H9 (cell line): ENCODE data around the gene WHRN. TPM values are rescaled to one million over a fixed set of nuclear protein-coding genes. Genes with fewer than 3 reads are reported as not detected.

Experiments
- DNase-seq: peaks from one replicate; pipeline ENCODE4 v3.0.0-alpha.2; 2017
- H2AFZ ChIP-seq: one replicate; pipeline ENCODE4 v1.6.1; 2013; ENCODE audit warnings: mild to moderate bottlenecking, low read length, control low read depth, moderate library complexity
- H2AK5ac ChIP-seq: 2 replicates; pipeline ENCODE4 v1.6.1; 2013; ENCODE audit warnings: low read length, control low read depth, mixed read lengths; ENCODE audit not compliant: insufficient read length
- H2BK120ac ChIP-seq: one replicate; pipeline ENCODE4 v1.6.1; 2013; ENCODE audit warnings: low read depth, mild to moderate bottlenecking, low read length, control low read depth, inconsistent platforms; ENCODE audit not compliant: poor library complexity, severe bottlenecking
- H2BK12ac ChIP-seq: 2 replicates; pipeline ENCODE4 v1.6.1; 2013; ENCODE audit warnings: low read length, control low read depth, mixed read lengths, low read depth; ENCODE audit not compliant: insufficient read length
- H2BK15ac ChIP-seq: 2 replicates; pipeline ENCODE4 v1.6.1; 2013; ENCODE audit warnings: low read depth, low read length, control low read depth
- H2BK20ac ChIP-seq: one replicate; pipeline ENCODE4 v1.6.1; 2013; ENCODE audit warnings: low read depth, mild to moderate bottlenecking, low read length, control low read depth, inconsistent platforms; ENCODE audit not compliant: poor library complexity, severe bottlenecking
- H2BK5ac ChIP-seq: 2 replicates; pipeline ENCODE4 v1.6.1; 2013; ENCODE audit warnings: low read length, control low read depth, mixed read lengths; ENCODE audit not compliant: insufficient read length
- H3K14ac ChIP-seq: 2 replicates; pipeline ENCODE4 v1.6.1; 2013; ENCODE audit warnings: low read length, control low read depth; ENCODE audit not compliant: insufficient read depth
- H3K18ac ChIP-seq: 2 replicates; pipeline ENCODE4 v1.6.1; 2013; ENCODE audit warnings: low read depth, mild to moderate bottlenecking, mixed read lengths, low read length, control low read depth; ENCODE audit not compliant: insufficient read length
- H3K23ac ChIP-seq: 2 replicates; pipeline ENCODE4 v1.6.1; 2013; ENCODE audit warnings: low read length, control low read depth, mixed read lengths, low read depth; ENCODE audit not compliant: insufficient read length
- H3K23me2 ChIP-seq: 2 replicates; pipeline ENCODE4 v1.6.1; 2013; ENCODE audit warnings: low read depth, mild to moderate bottlenecking, mixed read lengths, low read length, control low read depth; ENCODE audit not compliant: insufficient read length, poor library complexity, severe bottlenecking
- H3K27ac ChIP-seq: 2 replicates; pipeline ENCODE4 v1.5.1; 2013; ENCODE audit warnings: low read length, control low read depth, mixed read lengths, low read depth; ENCODE audit not compliant: insufficient read length
- H3K27me3 ChIP-seq: 2 replicates; pipeline ENCODE4 v1.6.1; 2013; ENCODE audit warnings: low read length, control low read depth, inconsistent platforms; ENCODE audit not compliant: insufficient read depth
- H3K4ac ChIP-seq: 2 replicates; pipeline ENCODE4 v1.6.1; 2013; ENCODE audit warnings: low read depth, mild to moderate bottlenecking, control low read depth, inconsistent platforms, low read length, moderate library complexity
- H3K4me1 ChIP-seq: 2 replicates; pipeline ENCODE4 v1.6.1; 2013; ENCODE audit warnings: low read length, control low read depth, inconsistent platforms; ENCODE audit not compliant: insufficient read depth
- H3K4me2 ChIP-seq: 2 replicates; pipeline ENCODE4 v1.6.1; 2013; ENCODE audit warnings: low read length, control low read depth, mixed read lengths; ENCODE audit not compliant: insufficient read length, insufficient read depth
- H3K56ac ChIP-seq: 2 replicates; pipeline ENCODE4 v1.6.1; 2013; ENCODE audit warnings: low read depth, mild to moderate bottlenecking, mixed read lengths, low read length, control low read depth; ENCODE audit not compliant: insufficient read length
- H3K79me1 ChIP-seq: 2 replicates; pipeline ENCODE4 v1.6.1; 2013; ENCODE audit warnings: low read depth, mild to moderate bottlenecking, moderate library complexity, low read length, control low read depth, inconsistent platforms; ENCODE audit not compliant: insufficient read depth, poor library complexity, severe bottlenecking
- H3K79me2 ChIP-seq: 2 replicates; pipeline ENCODE4 v1.6.1; 2013; ENCODE audit warnings: low read length, control low read depth, inconsistent platforms; ENCODE audit not compliant: insufficient read depth
- H3K9ac ChIP-seq: 2 replicates; pipeline ENCODE4 v1.6.1; 2013; ENCODE audit warnings: low read length, control low read depth, mixed read lengths; ENCODE audit not compliant: insufficient read length; ENCODE audit errors: extremely low read depth
- H3K9me3 ChIP-seq: one replicate; pipeline ENCODE4 v1.6.1; 2013; ENCODE audit warnings: low read depth, low read length, inconsistent platforms; ENCODE audit not compliant: control insufficient read depth
- H3T11ph ChIP-seq: one replicate; pipeline ENCODE4 v1.6.1; 2013; ENCODE audit warnings: mild to moderate bottlenecking, low read length, control low read depth, inconsistent platforms
- H4K20me1 ChIP-seq: one replicate; pipeline ENCODE4 v1.6.1; 2013; ENCODE audit not compliant: control insufficient read depth, insufficient read length, insufficient read depth
- H4K5ac ChIP-seq: 2 replicates; pipeline ENCODE4 v1.6.1; 2013; ENCODE audit warnings: low read depth, mild to moderate bottlenecking, mixed read lengths, low read length, control low read depth; ENCODE audit not compliant: insufficient read length
- H4K8ac ChIP-seq: replicated peaks from 2 replicates; pipeline ENCODE4 v1.6.1; 2013; ENCODE audit warnings: low read length, control low read depth, mixed read lengths, low read depth; ENCODE audit not compliant: insufficient read length
- H4K91ac ChIP-seq: 2 replicates; pipeline ENCODE4 v1.6.1; 2013; ENCODE audit warnings: low read depth, mild to moderate bottlenecking, moderate library complexity, mixed read lengths, low read length, control low read depth; ENCODE audit not compliant: insufficient read length
- H3K27ac Mint-ChIP-seq, 3 experiments: 2 replicates in 2 of 3; 3 replicates in 1 of 3; pipeline ENCODE4 v1.8.0; 2020 to 2021; ENCODE audit warnings: mixed read lengths in 3 of 3, mild to moderate bottlenecking in 1 of 3, moderate library complexity in 1 of 3
- H3K27me3 Mint-ChIP-seq: 2 replicates; pipeline ENCODE4 v1.8.0; 2021; ENCODE audit warnings: low read depth, mild to moderate bottlenecking, moderate library complexity, mixed read lengths
- H3K36me3 Mint-ChIP-seq, 3 experiments: 2 replicates in 2 of 3; 3 replicates in 1 of 3; pipeline ENCODE4 v1.8.0; 2020 to 2021; ENCODE audit warnings: low read depth in 3 of 3, mixed read lengths in 3 of 3; ENCODE audit not compliant: insufficient read depth in 1 of 3
- H3K4me1 Mint-ChIP-seq, 2 experiments: 2 replicates each; pipeline ENCODE4 v1.8.0; 2020; ENCODE audit warnings: mixed read lengths in 2 of 2
- H3K4me3 Mint-ChIP-seq, 2 experiments: 2 replicates in 1 of 2; 3 replicates in 1 of 2; pipeline ENCODE4 v1.8.0; 2020 to 2021; ENCODE audit warnings: mild to moderate bottlenecking in 2 of 2, mixed read lengths in 2 of 2, moderate library complexity in 1 of 2
- H3K9me3 Mint-ChIP-seq, 2 experiments: 2 replicates in 1 of 2; 3 replicates in 1 of 2; pipeline ENCODE4 v1.8.0; 2020; ENCODE audit warnings: mild to moderate bottlenecking in 2 of 2, mixed read lengths in 2 of 2, moderate library complexity in 1 of 2
- WGBS: extraction: QIAGEN DNeasy Blood & Tissue Kit; methylation state at CpG from one replicate; pipeline ENCODE4 v1.1.7; 2013; ENCODE audit warnings: missing lambda C conversion rate, low lambda C conversion rate, mixed read lengths; ENCODE audit not compliant: insufficient read length; ENCODE audit errors: extremely low coverage; 5-methylcytosine and 5-hydroxymethylcytosine counted together
- total RNA-seq: library from RNA; stranded (reverse); gene quantifications from 2 replicates; pipeline ENCODE4 v1.2.1, GENCODE V29; 2021
- TF ChIP-seq, protein P1 (sequence below): fragments of 200-600 bp; sonication (generic); conservative IDR thresholded peaks from 3 replicates; pipeline ENCODE4 v1.8.0; 2021; ENCODE audit warnings: antibody characterized with exemption, mild to moderate bottlenecking

WHRN gene
- total RNA-seq, 1 experiment from 2014 or later = 2.2 TPM

DNA sequence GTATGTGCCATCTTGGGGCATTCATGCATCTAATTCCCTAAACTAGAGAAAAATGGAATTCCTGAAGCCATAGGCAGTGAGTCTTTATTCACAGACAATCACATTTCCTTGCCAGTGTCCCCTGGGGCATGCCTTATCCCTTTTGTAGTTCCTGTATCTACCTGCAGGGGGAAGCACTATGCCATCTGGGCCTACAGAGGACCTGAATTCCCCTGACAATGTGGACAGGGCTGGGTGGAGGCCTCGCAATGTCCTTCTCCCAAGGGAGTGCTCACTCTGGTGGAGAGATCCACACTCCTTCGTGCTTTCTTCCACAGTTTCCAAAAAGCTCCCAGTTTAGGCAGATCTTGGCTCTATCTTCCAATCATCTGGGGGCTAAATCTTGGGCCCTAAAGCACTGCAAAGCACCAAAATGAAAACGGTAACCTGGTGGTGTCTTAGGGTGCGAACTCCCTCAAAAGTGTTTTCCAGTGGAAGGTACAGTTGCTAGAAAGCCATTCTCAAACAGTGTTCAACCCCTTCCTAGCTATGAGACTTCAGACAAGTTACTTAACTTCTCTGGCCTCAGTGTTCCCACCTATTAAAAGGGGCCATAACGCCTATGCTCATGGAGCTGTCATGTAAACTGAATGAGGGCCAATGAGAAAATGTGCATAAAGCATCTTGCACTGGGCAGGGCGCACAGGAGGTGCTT is 17.5 kb downstream of the WHRN start:
- Mint-ChIP-seq H3K9me3 (no peaks in the 10 kb centered on the region), H3K27ac (no peak overlapping the region)
- H4K5ac ChIP-seq = no peak overlapping the region

More for the DNA sequence above, 17.5 kb downstream of the WHRN start:
- H3K9me3 ChIP-seq = no peaks in the 10 kb centered on the region
- H3K27me3 Mint-ChIP-seq = no peaks in the 10 kb centered on the region
- WGBS = no CpG with 5 or more reads among the region's 6 CpGs
- no peak overlapping the region for H2BK120ac ChIP-seq
- H3K18ac ChIP-seq = no peak overlapping the region
- TF ChIP-seq, protein P1, sequence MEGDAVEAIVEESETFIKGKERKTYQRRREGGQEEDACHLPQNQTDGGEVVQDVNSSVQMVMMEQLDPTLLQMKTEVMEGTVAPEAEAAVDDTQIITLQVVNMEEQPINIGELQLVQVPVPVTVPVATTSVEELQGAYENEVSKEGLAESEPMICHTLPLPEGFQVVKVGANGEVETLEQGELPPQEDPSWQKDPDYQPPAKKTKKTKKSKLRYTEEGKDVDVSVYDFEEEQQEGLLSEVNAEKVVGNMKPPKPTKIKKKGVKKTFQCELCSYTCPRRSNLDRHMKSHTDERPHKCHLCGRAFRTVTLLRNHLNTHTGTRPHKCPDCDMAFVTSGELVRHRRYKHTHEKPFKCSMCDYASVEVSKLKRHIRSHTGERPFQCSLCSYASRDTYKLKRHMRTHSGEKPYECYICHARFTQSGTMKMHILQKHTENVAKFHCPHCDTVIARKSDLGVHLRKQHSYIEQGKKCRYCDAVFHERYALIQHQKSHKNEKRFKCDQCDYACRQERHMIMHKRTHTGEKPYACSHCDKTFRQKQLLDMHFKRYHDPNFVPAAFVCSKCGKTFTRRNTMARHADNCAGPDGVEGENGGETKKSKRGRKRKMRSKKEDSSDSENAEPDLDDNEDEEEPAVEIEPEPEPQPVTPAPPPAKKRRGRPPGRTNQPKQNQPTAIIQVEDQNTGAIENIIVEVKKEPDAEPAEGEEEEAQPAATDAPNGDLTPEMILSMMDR = peak; percentile 80
- H3K56ac ChIP-seq = no peak overlapping the region
- no peak overlapping the region for H2BK15ac ChIP-seq
- no peak overlapping the region for H3K27ac ChIP-seq
- H2AK5ac ChIP-seq = no peak overlapping the region
- no peak overlapping the region for H3K4ac ChIP-seq
- no peaks in the 10 kb centered on the region for H3K79me1 ChIP-seq
- no peak overlapping the region for H3K4me3 Mint-ChIP-seq
- H3T11ph ChIP-seq = no peak overlapping the region
- H3K27me3 ChIP-seq = no peaks in the 10 kb centered on the region
- no peaks in the 10 kb centered on the region for H3K36me3 Mint-ChIP-seq
- peak; percentile 71 for DNase-seq
- H3K4me1 Mint-ChIP-seq = peaks cover 3 to 10% of the 10 kb centered on the region in 2 experiments
- H3K4me1 ChIP-seq = no peaks in the 10 kb centered on the region
- H3K23ac ChIP-seq = no peak overlapping the region
- no peak overlapping the region for H2BK20ac ChIP-seq
- no peak overlapping the region for H3K4me2 ChIP-seq
- no peak overlapping the region for H2BK12ac ChIP-seq
- no peak overlapping the region for H2BK5ac ChIP-seq
- H4K91ac ChIP-seq = no peak overlapping the region
- no peaks in the 10 kb centered on the region for H3K79me2 ChIP-seq
- H3K23me2 ChIP-seq = no peaks in the 10 kb centered on the region
- H2AFZ ChIP-seq = no peak overlapping the region
- H3K9ac ChIP-seq = no peak overlapping the region
- H4K20me1 ChIP-seq = no peaks in the 10 kb centered on the region
- no peak overlapping the region for H3K14ac ChIP-seq
- no peak overlapping the region for H4K8ac ChIP-seq
